GM12872 (cell line): Measurements from ENCODE around the gene ARID4A.

ENCODE experiments used
- TF ChIP-seq, protein P1 (sequence below): IDR thresholded peaks from 3 replicates; pipeline ENCODE4 v1.5.1; 2011; ENCODE audit warnings: low read depth, mild to moderate bottlenecking, low read length, moderate library complexity; ENCODE audit not compliant: insufficient read depth

ARID4A gene

DNA sequence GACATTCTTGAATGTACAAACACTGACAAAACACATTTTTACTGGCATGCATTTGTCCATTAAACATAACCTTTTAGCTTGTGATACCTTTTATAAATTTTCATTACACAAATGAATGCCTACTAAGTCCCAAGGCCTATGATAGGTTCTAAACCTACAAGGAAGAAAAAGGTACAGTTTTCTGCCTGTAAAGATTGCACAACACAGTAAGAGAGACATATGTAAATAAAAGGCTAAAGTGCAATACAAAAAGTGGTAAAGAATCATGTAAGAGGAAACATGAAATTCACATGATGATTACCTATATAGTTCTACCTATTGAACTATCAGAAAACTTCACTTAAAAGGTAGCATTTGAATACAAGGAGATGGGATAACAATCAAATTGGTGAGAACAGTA, 14.6 kb upstream of the ARID4A start:
- TF ChIP-seq, protein P1, sequence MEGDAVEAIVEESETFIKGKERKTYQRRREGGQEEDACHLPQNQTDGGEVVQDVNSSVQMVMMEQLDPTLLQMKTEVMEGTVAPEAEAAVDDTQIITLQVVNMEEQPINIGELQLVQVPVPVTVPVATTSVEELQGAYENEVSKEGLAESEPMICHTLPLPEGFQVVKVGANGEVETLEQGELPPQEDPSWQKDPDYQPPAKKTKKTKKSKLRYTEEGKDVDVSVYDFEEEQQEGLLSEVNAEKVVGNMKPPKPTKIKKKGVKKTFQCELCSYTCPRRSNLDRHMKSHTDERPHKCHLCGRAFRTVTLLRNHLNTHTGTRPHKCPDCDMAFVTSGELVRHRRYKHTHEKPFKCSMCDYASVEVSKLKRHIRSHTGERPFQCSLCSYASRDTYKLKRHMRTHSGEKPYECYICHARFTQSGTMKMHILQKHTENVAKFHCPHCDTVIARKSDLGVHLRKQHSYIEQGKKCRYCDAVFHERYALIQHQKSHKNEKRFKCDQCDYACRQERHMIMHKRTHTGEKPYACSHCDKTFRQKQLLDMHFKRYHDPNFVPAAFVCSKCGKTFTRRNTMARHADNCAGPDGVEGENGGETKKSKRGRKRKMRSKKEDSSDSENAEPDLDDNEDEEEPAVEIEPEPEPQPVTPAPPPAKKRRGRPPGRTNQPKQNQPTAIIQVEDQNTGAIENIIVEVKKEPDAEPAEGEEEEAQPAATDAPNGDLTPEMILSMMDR = no peak

DNA sequence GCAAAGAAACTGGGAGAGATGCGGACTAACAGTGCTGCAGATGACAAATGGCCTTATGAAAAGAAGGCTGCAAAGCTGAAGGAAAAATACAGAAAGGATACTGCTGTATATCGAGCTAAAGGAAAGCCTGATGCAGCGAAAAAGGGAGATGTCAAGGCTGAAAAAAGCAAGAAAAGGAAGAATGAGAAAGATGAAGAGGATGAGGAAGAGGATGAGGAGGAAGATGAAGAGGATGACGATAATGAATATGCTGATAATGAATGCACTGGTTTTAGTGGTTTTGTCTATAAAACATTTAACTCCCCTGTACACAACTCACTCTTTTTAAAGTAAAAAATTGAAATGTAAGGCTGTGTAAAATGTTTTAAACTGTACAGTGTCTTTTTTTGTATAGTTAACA, 13.2 kb upstream of the ARID4A start:
- TF ChIP-seq, protein P1 = no peak

DNA sequence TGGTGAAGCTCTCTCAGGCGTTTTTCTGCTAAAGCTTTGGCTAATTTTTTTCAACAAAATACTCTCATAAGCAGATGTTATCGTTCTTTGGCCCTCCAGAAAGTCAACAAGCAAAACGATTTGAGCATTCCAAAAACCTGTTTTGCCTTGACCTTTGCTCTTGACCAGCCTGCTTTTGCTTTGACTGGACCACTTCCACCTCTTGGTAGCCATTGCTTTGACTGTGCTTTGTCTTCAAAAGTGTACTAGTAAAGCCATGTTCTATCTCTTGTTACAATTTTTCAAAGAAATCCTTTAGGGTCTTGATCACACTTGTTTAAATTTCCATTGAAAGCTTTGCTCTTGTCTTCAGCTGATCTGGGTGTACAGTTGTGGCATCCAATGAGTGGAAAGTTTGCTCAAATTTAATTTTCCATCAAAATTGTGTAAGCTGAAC, 10.7 kb upstream of the ARID4A start:
- TF ChIP-seq, protein P1 = no peak

- TF ChIP-seq, protein P1 = no peak
Measured at GRCh38 chr14:58288106-58288792, 10.1 kb upstream of the ARID4A start.

- TF ChIP-seq, protein P1 = no peak
Measured at GRCh38 chr14:58291646-58292045, 6.7 kb upstream of the ARID4A start.

- TF ChIP-seq, protein P1 = no peak
Measured at GRCh38 chr14:58292187-58292586, 6.2 kb upstream of the ARID4A start.

- TF ChIP-seq, protein P1 = no peak
Measured at GRCh38 chr14:58294201-58294600, 4.2 kb upstream of the ARID4A start.
